HCT116 (cell line): Measurements from ENCODE around the gene NDUFA9. TPM values are rescaled to one million over a fixed set of nuclear protein-coding genes. Genes with fewer than 3 reads are reported as not detected.

ENCODE experiments used
- ATAC-seq: fragments of 200-7000 bp; cut with Tn5 transposase; 2 replicates; pipeline ENCODE4 v1.9.1; 2020; ENCODE audit warnings: mild to moderate bottlenecking, moderate library complexity
- BruUV-seq: library from RNA; stranded (reverse); fragments of 400-500 nt; replicated peaks from 2 replicates; lab custom pipeline; 2021; lab: Mats Ljungman, UMichigan
- CTCF ChIA-PET: fragments of 300-600 bp; sonication (Branson Sonifier 250); formaldehyde crosslinking; loops from one replicate; lab custom pipeline; 2021; ENCODE audit warnings: antibody characterized with exemption; lab: Charles Lee
- POLR2A ChIA-PET: fragments of 300-600, 350-600 bp; sonication (Branson Sonifier 250); formaldehyde crosslinking; loops from one replicate; lab custom pipeline; 2021; ENCODE audit warnings: antibody characterized with exemption; lab: Charles Lee
- RAD21 ChIA-PET, 2 experiments: fragments of 300-600 bp; sonication (Branson Sonifier 250); formaldehyde crosslinking; loops; one replicate each; lab custom pipeline; 2023; ENCODE audit warnings: low total read pairs in 2 of 2; ENCODE audit not compliant: uncharacterized antibody in 2 of 2, unreplicated experiment in 2 of 2, low non-redundant PET in 1 of 2; lab: Charles Lee
- DNase-seq: peaks from one replicate; pipeline ENCODE4 v3.0.0-alpha.2; 2010; ENCODE audit warnings: low read depth, low spot score
- H2AFZ ChIP-seq: fragments of 200-600 bp; shearing (Covaris generic), sonication (generic); 2 replicates; pipeline ENCODE4 v1.6.1; 2017; ENCODE audit warnings: low read depth, mixed run types, mixed read lengths, antibody characterized with exemption, low read length; ENCODE audit not compliant: poor library complexity, severe bottlenecking
- H3K27ac ChIP-seq: 2 replicates; pipeline ENCODE4 v1.5.1; 2012; ENCODE audit warnings: low read depth, low read length
- H3K27me3 ChIP-seq: fragments of 200-600 bp; sonication (generic); 2 replicates; pipeline ENCODE4 v1.6.1; 2016; ENCODE audit warnings: mixed run types, low read length, mixed read lengths; ENCODE audit not compliant: insufficient read depth
- H3K36me3 ChIP-seq, 2 experiments: fragments of 200-500 bp in 1 of 2; fragments of 200-600 bp in 1 of 2; sonication (Bioruptor generic) in 1 of 2; sonication (generic) in 1 of 2; 2 replicates each; pipeline versions ENCODE4 v1.5.1 to v1.6.1; 2014 to 2016; ENCODE audit warnings: low read length in 2 of 2, inconsistent platforms in 1 of 2, mixed read lengths in 1 of 2, mixed run types in 1 of 2; ENCODE audit not compliant: insufficient read depth in 2 of 2, control insufficient read depth in 1 of 2
- H3K4me1 ChIP-seq, 2 experiments: fragments of 200-600 bp in 1 of 2; sonication (generic) in 1 of 2; 2 replicates each; pipeline versions ENCODE4 v1.5.1 to v1.6.1; 2012 to 2017; ENCODE audit warnings: low read length in 2 of 2, inconsistent platforms in 1 of 2, mild to moderate bottlenecking in 1 of 2, mixed read lengths in 1 of 2, mixed run types in 1 of 2, moderate library complexity in 1 of 2; ENCODE audit not compliant: insufficient read depth in 2 of 2, control insufficient read depth in 1 of 2
- H3K4me2 ChIP-seq: fragments of 200-600 bp; sonication (generic); 2 replicates; pipeline ENCODE4 v1.6.1; 2017; ENCODE audit warnings: mixed run types, low read length, mixed read lengths
- H3K4me3 ChIP-seq, 2 experiments: fragments of 200-600 bp in 1 of 2; sonication (generic) in 1 of 2; replicated peaks in 1 of 2; 2 replicates each; pipeline ENCODE4 v1.5.1; 2011 to 2016; ENCODE audit warnings: low read length in 2 of 2, control low read depth in 1 of 2, low read depth in 1 of 2, mild to moderate bottlenecking in 1 of 2, mixed read lengths in 1 of 2, mixed run types in 1 of 2
- H3K79me2 ChIP-seq: fragments of 200-600 bp; sonication (generic); 2 replicates; pipeline ENCODE4 v1.6.1; 2017; ENCODE audit warnings: mild to moderate bottlenecking, mixed run types, low read length, moderate library complexity, mixed read lengths; ENCODE audit not compliant: insufficient read depth
- H3K9ac ChIP-seq: fragments of 200-600 bp; sonication (generic); 2 replicates; pipeline ENCODE4 v1.6.1; 2016; ENCODE audit warnings: low read length, mixed read lengths
- H3K9me2 ChIP-seq: fragments of 200-600 bp; sonication (generic), shearing (Covaris generic); 2 replicates; pipeline ENCODE4 v1.6.1; 2017; ENCODE audit warnings: mixed run types, mild to moderate bottlenecking, moderate library complexity; ENCODE audit not compliant: insufficient read depth
- H3K9me3 ChIP-seq, 2 experiments: fragments of 200-500 bp in 1 of 2; fragments of 200-600 bp in 1 of 2; sonication (Bioruptor generic) in 1 of 2; sonication (generic) in 1 of 2; 2 replicates each; pipeline ENCODE4 v1.6.1; 2014 to 2017; ENCODE audit warnings: low read length in 2 of 2, mixed read lengths in 2 of 2, inconsistent platforms in 1 of 2, low read depth in 1 of 2, mild to moderate bottlenecking in 1 of 2, mixed run types in 1 of 2, moderate library complexity in 1 of 2; ENCODE audit not compliant: control insufficient read depth in 1 of 2, insufficient read depth in 1 of 2
- H4K20me1 ChIP-seq: fragments of 200-600 bp; sonication (generic), shearing (Covaris generic); 2 replicates; pipeline ENCODE4 v1.6.1; 2017; ENCODE audit warnings: mixed run types, mild to moderate bottlenecking, moderate library complexity; ENCODE audit not compliant: insufficient read depth
- CBX3 ChIP-seq: IDR thresholded peaks from 2 replicates; pipeline ENCODE4 v1.6.1; 2012; ENCODE audit warnings: low read depth
- POLR2A ChIP-seq: IDR thresholded peaks from 2 replicates; pipeline ENCODE4 v1.7.0; 2011; ENCODE audit warnings: borderline replicate concordance; ENCODE audit not compliant: insufficient read depth, insufficient read length; ENCODE audit errors: extremely low read depth
- REST ChIP-seq: IDR thresholded peaks from 2 replicates; pipeline ENCODE4 v1.6.1; 2012; ENCODE audit warnings: low read depth
- intact Hi-C: fragments of 100-400 bp; cut with micrococcal nuclease; formaldehyde crosslinking; loops from 2 replicates; pipeline ENCODE4 v1.10.0; 2022
- total RNA-seq: library from RNA; stranded (reverse); gene quantifications from one replicate; pipeline ENCODE4 v1.2.1, GENCODE V29; 2021; ENCODE audit not compliant: unreplicated experiment
- TF ChIP-seq, protein P1 (sequence below), 3 experiments: fragments of 200-600 bp in 1 of 3; sonication (generic) in 1 of 3; IDR thresholded peaks in 2 of 3; conservative IDR thresholded peaks in 1 of 3; 2 replicates each; pipeline ENCODE4 v1.5.1; 2012 to 2017; ENCODE audit warnings: low read depth in 2 of 3, low read length in 2 of 3, antibody characterized with exemption in 1 of 3, borderline replicate concordance in 1 of 3, control low read depth in 1 of 3, mild to moderate bottlenecking in 1 of 3, mixed read lengths in 1 of 3, mixed run types in 1 of 3, moderate library complexity in 1 of 3; ENCODE audit not compliant: insufficient read depth in 1 of 3
- TF ChIP-seq, protein P2 (sequence below): IDR thresholded peaks from 2 replicates; pipeline ENCODE4 v1.6.1; 2012

NDUFA9 gene
- total RNA-seq, 1 experiment from 2014 or later: 95.4 TPM

DNA sequence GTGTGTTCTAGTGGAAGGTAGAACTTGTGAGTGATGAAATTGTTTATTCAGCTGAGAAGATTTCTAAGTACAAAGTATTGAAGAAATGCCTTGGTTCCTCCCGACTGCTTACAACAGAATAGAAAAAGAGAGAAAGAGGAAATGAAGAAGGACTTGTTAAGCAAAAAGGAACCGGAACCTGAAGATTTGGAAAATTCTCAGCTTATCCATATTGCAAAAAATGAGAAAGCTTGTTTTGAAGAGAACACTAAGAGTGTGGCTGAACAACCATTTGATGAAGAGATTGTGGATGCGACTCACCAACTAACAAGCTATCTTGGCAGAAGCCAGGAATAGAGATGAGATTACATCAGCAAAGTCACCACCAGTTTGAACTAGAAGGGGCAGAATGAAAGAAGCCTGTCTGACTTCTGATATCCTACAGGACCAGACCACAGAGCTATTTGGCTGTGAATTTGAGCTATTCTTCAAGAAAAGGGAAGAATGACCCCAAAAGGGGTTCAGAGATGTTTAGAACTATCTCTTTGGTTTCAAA is 15.1 kb downstream of the NDUFA9 start:
- ChIA-PET POLR2A (no interaction called here), RAD21 (no interaction called here), CTCF (no interaction called here)
- no peak overlapping the region for H3K27ac ChIP-seq
- peaks cover 44 to 54% of the 10 kb centered on the region in 2 experiments; a peak in 3 of 4 replicates for H3K36me3 ChIP-seq
- no peaks in the 10 kb centered on the region for H3K9me2 ChIP-seq
- no peak overlapping the region for H2AFZ ChIP-seq
- TF ChIP-seq, protein P1, sequence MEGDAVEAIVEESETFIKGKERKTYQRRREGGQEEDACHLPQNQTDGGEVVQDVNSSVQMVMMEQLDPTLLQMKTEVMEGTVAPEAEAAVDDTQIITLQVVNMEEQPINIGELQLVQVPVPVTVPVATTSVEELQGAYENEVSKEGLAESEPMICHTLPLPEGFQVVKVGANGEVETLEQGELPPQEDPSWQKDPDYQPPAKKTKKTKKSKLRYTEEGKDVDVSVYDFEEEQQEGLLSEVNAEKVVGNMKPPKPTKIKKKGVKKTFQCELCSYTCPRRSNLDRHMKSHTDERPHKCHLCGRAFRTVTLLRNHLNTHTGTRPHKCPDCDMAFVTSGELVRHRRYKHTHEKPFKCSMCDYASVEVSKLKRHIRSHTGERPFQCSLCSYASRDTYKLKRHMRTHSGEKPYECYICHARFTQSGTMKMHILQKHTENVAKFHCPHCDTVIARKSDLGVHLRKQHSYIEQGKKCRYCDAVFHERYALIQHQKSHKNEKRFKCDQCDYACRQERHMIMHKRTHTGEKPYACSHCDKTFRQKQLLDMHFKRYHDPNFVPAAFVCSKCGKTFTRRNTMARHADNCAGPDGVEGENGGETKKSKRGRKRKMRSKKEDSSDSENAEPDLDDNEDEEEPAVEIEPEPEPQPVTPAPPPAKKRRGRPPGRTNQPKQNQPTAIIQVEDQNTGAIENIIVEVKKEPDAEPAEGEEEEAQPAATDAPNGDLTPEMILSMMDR (IDR thresholded peaks at IDR 0.05 in 2 of 3, conservative IDR thresholded peaks at IDR 0.05 in 1 of 3; ENCODE audit: borderline replicate concordance in 1 of 3, insufficient read depth in 1 of 3, low read depth in 2 of 3, low read length in 2 of 3): no peak
- TF ChIP-seq POLR2A: no peak
- TF ChIP-seq, protein P2, sequence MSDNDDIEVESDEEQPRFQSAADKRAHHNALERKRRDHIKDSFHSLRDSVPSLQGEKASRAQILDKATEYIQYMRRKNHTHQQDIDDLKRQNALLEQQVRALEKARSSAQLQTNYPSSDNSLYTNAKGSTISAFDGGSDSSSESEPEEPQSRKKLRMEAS: no peak
- TF ChIP-seq REST: no peak
- TF ChIP-seq CBX3: no peak
- no peaks in the 10 kb centered on the region for H3K9me3 ChIP-seq
- no TSS peak for BruUV-seq
- no peak overlapping the region for H3K4me2 ChIP-seq
- H3K4me1 ChIP-seq: no peaks in the 10 kb centered on the region
- intact Hi-C loops: no loop called here
- no peak overlapping the region for H3K9ac ChIP-seq
- H3K27me3 ChIP-seq: no peaks in the 10 kb centered on the region
- H3K4me3 ChIP-seq: no peak overlapping the region
- DNase-seq (no peak), ATAC-seq (no peak)
- no peaks in the 10 kb centered on the region for H4K20me1 ChIP-seq
- H3K79me2 ChIP-seq: no peaks in the 10 kb centered on the region
